K562 (cell line): ENCODE results near the gene ADORA3. TPM values are rescaled to one million over a fixed set of nuclear protein-coding genes. Genes with fewer than 3 reads are reported as not detected.

Experiments
- ATAC-seq: fragments of 200-7000 bp; cut with Tn5 transposase; 3 replicates; pipeline ENCODE4 v1.9.1; 2020; ENCODE audit warnings: moderate library complexity
- BruUV-seq: library from RNA; stranded (reverse); fragments of 400-500 nt; replicated peaks from 2 replicates; lab custom pipeline; 2021; lab: Mats Ljungman, UMichigan
- CTCF ChIA-PET: fragments of 300-600 bp; formaldehyde crosslinking; extraction: SDS; loops from one replicate; lab custom pipeline; 2021; ENCODE audit warnings: low intra/inter-chr PET ratio; lab: Yijun Ruan, JAX
- POLR2A ChIA-PET: fragments of 300-600, 350-650 bp; sonication (Branson Sonifier 250); formaldehyde crosslinking; extraction: SDS; loops from one replicate; lab custom pipeline; 2021; ENCODE audit warnings: antibody characterized with exemption, inconsistent platforms; lab: Yijun Ruan, JAX
- DNase-seq, 4 experiments: peaks; one replicate each; pipeline versions ENCODE4 v3.0.0 to v3.0.0-alpha.2; 2011 to 2018; ENCODE audit warnings: low spot score in 3 of 4, mixed read lengths in 3 of 4; ENCODE audit errors: extremely low read depth in 1 of 4
- FAIRE-seq: peaks from 2 replicates; lab custom pipeline; 2011; peaks lifted over from hg19 to GRCh38; lab: Jason Lieb, UNC
- H2AFZ ChIP-seq: 2 replicates; pipeline ENCODE4 v1.6.0; 2011; ENCODE audit warnings: low read depth, low read length, control low read depth, inconsistent platforms
- H3K27ac ChIP-seq: fragments of 200-600 bp; 3 replicates; pipeline ENCODE4 v1.8.0; 2011; ENCODE audit warnings: low read depth, mild to moderate bottlenecking, control low read depth, inconsistent platforms, low read length, moderate library complexity, mixed read lengths; ENCODE audit errors: extremely low read depth
- H3K27me3 ChIP-seq, 2 experiments: fragments of 300-600 bp in 1 of 2; 2 replicates in 1 of 2; 3 replicates in 1 of 2; pipeline versions ENCODE4 v1.6.0 to v1.8.0; 2011; ENCODE audit warnings: inconsistent platforms in 2 of 2, low read length in 2 of 2, mild to moderate bottlenecking in 1 of 2, mixed read lengths in 1 of 2, moderate library complexity in 1 of 2; ENCODE audit not compliant: control insufficient read depth in 2 of 2, insufficient read depth in 2 of 2
- H3K36me3 ChIP-seq: fragments of 300-600 bp; 3 replicates; pipeline ENCODE4 v1.8.0; 2011; ENCODE audit warnings: mild to moderate bottlenecking, low read length, inconsistent platforms; ENCODE audit not compliant: control insufficient read depth, insufficient read depth
- H3K4me1 ChIP-seq, 2 experiments: fragments of 200-600 bp in 1 of 2; replicated peaks in 1 of 2; 2 replicates in 1 of 2; 3 replicates in 1 of 2; pipeline versions ENCODE4 v1.5.1 to v1.8.0; 2011; ENCODE audit warnings: inconsistent platforms in 2 of 2, low read length in 2 of 2, mild to moderate bottlenecking in 1 of 2, mixed read lengths in 1 of 2, moderate library complexity in 1 of 2; ENCODE audit not compliant: control insufficient read depth in 2 of 2, insufficient read depth in 2 of 2
- H3K4me2 ChIP-seq: 2 replicates; pipeline ENCODE4 v1.6.1; 2011; ENCODE audit warnings: low read length, control low read depth, inconsistent platforms, mixed read lengths; ENCODE audit not compliant: insufficient read depth
- H3K4me3 ChIP-seq: fragments of 200-600 bp; sonication (generic), shearing (Covaris generic); 2 replicates; pipeline ENCODE4 v1.5.1; 2016; ENCODE audit warnings: control low read depth, inconsistent platforms
- H3K79me2 ChIP-seq: fragments of 200-600 bp; 3 replicates; pipeline ENCODE4 v1.8.0; 2011; ENCODE audit warnings: low read length, inconsistent platforms; ENCODE audit not compliant: control insufficient read depth, insufficient read depth
- H3K9ac ChIP-seq, 2 experiments: 2 replicates each; pipeline versions ENCODE4 v1.6.0 to v1.6.1; 2011; ENCODE audit warnings: low read depth in 2 of 2, low read length in 2 of 2, control low read depth in 1 of 2, inconsistent platforms in 1 of 2, mild to moderate bottlenecking in 1 of 2, mixed read lengths in 1 of 2; ENCODE audit not compliant: insufficient read depth in 1 of 2
- H3K9me1 ChIP-seq: one replicate; pipeline ENCODE4 v1.6.0; 2011; ENCODE audit warnings: inconsistent platforms, mild to moderate bottlenecking, low read length, moderate library complexity; ENCODE audit not compliant: control insufficient read depth, insufficient read depth
- H3K9me3 ChIP-seq: replicated peaks from 2 replicates; pipeline ENCODE4 v1.5.1; 2011; ENCODE audit warnings: low read depth, low read length, inconsistent platforms; ENCODE audit not compliant: control insufficient read depth, insufficient read depth
- H4K20me1 ChIP-seq: replicated peaks from 2 replicates; pipeline ENCODE4 v1.6.1; 2011; ENCODE audit warnings: low read length, inconsistent platforms, mixed read lengths; ENCODE audit not compliant: control insufficient read depth, insufficient read depth
- BACH1 ChIP-seq: fragments of 200-800 bp; sonication (Bioruptor generic); IDR thresholded peaks from 2 replicates; pipeline ENCODE4 v1.6.1; 2016; ENCODE audit warnings: missing genetic modification characterization, missing compliant biosample characterization
- BCL6 ChIP-seq: fragments of 250-450 bp; sonication (Bioruptor Pico); IDR thresholded peaks from 2 replicates; pipeline ENCODE4 v1.4.0; 2020
- BDP1 ChIP-seq: IDR thresholded peaks from 3 replicates; pipeline ENCODE4 v1.6.1; 2011; ENCODE audit not compliant: insufficient read length, insufficient read depth
- CBX2 ChIP-seq: fragments of 200-600 bp; sonication (generic); IDR thresholded peaks from one replicate; pipeline ENCODE4 v1.6.1; 2012; ENCODE audit warnings: mild to moderate bottlenecking, low read length, inconsistent platforms; ENCODE audit not compliant: insufficient read depth, poor library complexity, severe bottlenecking
- CHD1 ChIP-seq: fragments of 200-600 bp; sonication (generic); IDR thresholded peaks from one replicate; pipeline ENCODE4 v1.6.1; 2012; ENCODE audit warnings: mild to moderate bottlenecking, moderate library complexity, low read length, inconsistent platforms
- E2F4 ChIP-seq: sonication (generic); formaldehyde crosslinking; IDR thresholded peaks from 2 replicates; pipeline ENCODE4 v1.8.0; 2022; ENCODE audit warnings: mild to moderate bottlenecking, low read depth, missing genetic modification reagents
- HMG20B ChIP-seq: fragments of 250-450 bp; sonication (Bioruptor Pico); IDR thresholded peaks from 2 replicates; pipeline ENCODE4 v1.5.0; 2021; ENCODE audit warnings: mild to moderate bottlenecking
- LARP7 ChIP-seq: fragments of 450-650 bp; IDR thresholded peaks from 2 replicates; pipeline ENCODE4 v1.6.1; 2016
- NR3C1 ChIP-seq: sonication (generic); formaldehyde crosslinking; IDR thresholded peaks from 2 replicates; pipeline ENCODE4 v1.8.1; 2022; ENCODE audit warnings: missing genetic modification reagents
- POLR2AphosphoS2 ChIP-seq: IDR thresholded peaks from 2 replicates; pipeline ENCODE4 v1.6.1; 2012; ENCODE audit warnings: low read length, improper control_type of control experiment
- PRPF4 ChIP-seq: fragments of 200-400 bp; formaldehyde crosslinking; IDR thresholded peaks from one replicate; pipeline ENCODE4 v1.6.1; 2017; ENCODE audit warnings: low read length, low read depth, mild to moderate bottlenecking; ENCODE audit not compliant: insufficient read depth, poor library complexity, severe bottlenecking
- SRSF3 ChIP-seq: fragments of 200-400 bp; formaldehyde crosslinking; IDR thresholded peaks from 2 replicates; pipeline ENCODE4 v1.6.1; 2016; ENCODE audit warnings: mild to moderate bottlenecking, low read length, moderate library complexity; ENCODE audit not compliant: insufficient read depth
- SRSF7 ChIP-seq: fragments of 200-400 bp; formaldehyde crosslinking; optimal IDR thresholded peaks from 2 replicates; pipeline ENCODE3; 2017; ENCODE audit warnings: mild to moderate bottlenecking, low read depth, low read length
- TFAM ChIP-seq: fragments of 250-450 bp; sonication (Bioruptor Pico); conservative IDR thresholded peaks from 2 replicates; pipeline ENCODE4 v1.5.0; 2021; ENCODE audit warnings: mild to moderate bottlenecking, moderate library complexity
- USF2 ChIP-seq: sonication (generic); formaldehyde crosslinking; IDR thresholded peaks from 2 replicates; pipeline ENCODE4 v1.5.0; 2020; ENCODE audit warnings: missing genetic modification reagents
- ZFP1 ChIP-seq: fragments of 450-650 bp; formaldehyde crosslinking; IDR thresholded peaks from 2 replicates; pipeline ENCODE4 v1.4.0; 2020; ENCODE audit warnings: mild to moderate bottlenecking, mixed read lengths
- ZNF764 ChIP-seq: fragments of 250-450 bp; sonication (Bioruptor Pico); IDR thresholded peaks from 2 replicates; pipeline ENCODE4 v1.4.0; 2020; ENCODE audit warnings: low read depth, mild to moderate bottlenecking, moderate library complexity
- WGBS: fragments of 100-300 bp; shearing (Covaris generic); methylation state at CpG from one replicate; pipeline ENCODE4 v1.1.6; 2016; ENCODE audit warnings: low coverage, mixed read lengths; ENCODE audit not compliant: insufficient coverage; ENCODE audit errors: missing lambda C conversion rate; 5-methylcytosine and 5-hydroxymethylcytosine counted together
- in situ Hi-C: fragments of 300-500 bp; cut with MboI; formaldehyde crosslinking; loops from 4 replicates; pipeline ENCODE4 v1.15.0; 2018; ENCODE audit warnings: inconsistent platforms, mixed read lengths
- intact Hi-C: fragments of 100-400 bp; cut with micrococcal nuclease; formaldehyde crosslinking; loops from 2 replicates; pipeline ENCODE4 v1.14.2; 2022
- polyA plus RNA-seq, 8 experiments: library from polyadenylated mRNA; depleted of rRNA in 4 of 8; stranded (reverse) in 5 of 8; unstranded in 3 of 8; fragments of >200 nt; fragmentation: Nextera tagmentation in 2 of 8; fragmentation: Illumina TruSeq in 1 of 8; extraction: Ambion mirVana in 2 of 8; extraction: Trizol in 1 of 8; gene quantifications; 2 replicates each; pipeline versions ENCODE4 v1.2.1 to v1.2.3, GENCODE V29; 2011 to 2014; ENCODE audit warnings: inconsistent platforms in 1 of 8, missing spikeins in 1 of 8
- total RNA-seq, 7 experiments: library from RNA; depleted of rRNA in 6 of 7; stranded (reverse); fragments of >200 nt in 6 of 7; fragmentation: Illumina TruSeq in 2 of 7; extraction: Trizol in 2 of 7; gene quantifications; 2 replicates each; pipeline versions ENCODE4 v1.2.1 to v1.2.3, GENCODE V29; 2011 to 2021; ENCODE audit warnings: low replicate concordance in 1 of 7
- TF ChIP-seq, protein P1 (sequence below): fragments of 200-800 bp; sonication (Bioruptor generic); IDR thresholded peaks from 2 replicates; pipeline ENCODE4 v1.6.1; 2017; ENCODE audit warnings: missing genetic modification characterization, missing compliant biosample characterization
- TF ChIP-seq, protein P2 (sequence below): sonication (generic); formaldehyde crosslinking; IDR thresholded peaks from 2 replicates; pipeline ENCODE4 v1.8.0; 2023; ENCODE audit warnings: mild to moderate bottlenecking, missing genetic modification reagents

The ADORA3 gene
- total and polyA plus RNA-seq, 9 of the 15 experiments (the other 6 are each of a cell fraction or from before 2014, with no cell fraction given), result 0.09 to 0.35 (median 0.16) TPM; not detected in 3

- Histone ChIP-seq H3K9ac (no peak overlapping the region), H3K4me2 (no peak overlapping the region), H3K36me3 (no peaks in the 10 kb centered on the region), H3K9me3 (no peaks in the 10 kb centered on the region), H3K4me3 (no peak overlapping the region), H3K27me3 (peaks cover 15 to 47% of the 10 kb centered on the region in 2 experiments; a peak in 4 of 5 replicates), H3K27ac (no peak overlapping the region), H4K20me1 (no peaks in the 10 kb centered on the region), H3K4me1 (no peaks in the 10 kb centered on the region; a peak in 1 of 5 replicates), H3K79me2 (no peaks in the 10 kb centered on the region), H3K9me1 (no peaks in the 10 kb centered on the region), H2AFZ (no peak overlapping the region)
- ChIA-PET POLR2A (interaction anchor here (0.6 to 1.1 kb wide), 2 partner anchors 15 to 26 kb away, joined by 4 read pairs; partner anchors contain the start of genes ADORA3 and TMIGD3), CTCF (no interaction called here)
- FAIRE-seq (no peak), DNase-seq (no peak), ATAC-seq (no peak)
- WGBS, result 26% methylated on average over 9 of the region's 9 CpGs
- no TSS peak for BruUV-seq
- intact Hi-C loops (no loop called here), in situ Hi-C loops (loop anchor here (25.0 kb wide), 1 partner anchor 849 kb away; no protein-coding TSS in a partner anchor)
- TF ChIP-seq ZNF764 (CRISPR knock-in tag), result no peak
- no peak for TF ChIP-seq POLR2AphosphoS2
- TF ChIP-seq TFAM (CRISPR knock-in tag), result no peak
- TF ChIP-seq BDP1, result no peak
- no peak for TF ChIP-seq ZFP1
- no peak for TF ChIP-seq SRSF3
- TF ChIP-seq LARP7, result no peak
- no peak for TF ChIP-seq CHD1
- TF ChIP-seq USF2 (CRISPR knock-in tag), result no peak
- no peak for TF ChIP-seq HMG20B
- no peak for TF ChIP-seq CBX2
- no peak for TF ChIP-seq NR3C1 (CRISPR knock-in tag)
- TF ChIP-seq E2F4, result no peak
- TF ChIP-seq, protein P1, sequence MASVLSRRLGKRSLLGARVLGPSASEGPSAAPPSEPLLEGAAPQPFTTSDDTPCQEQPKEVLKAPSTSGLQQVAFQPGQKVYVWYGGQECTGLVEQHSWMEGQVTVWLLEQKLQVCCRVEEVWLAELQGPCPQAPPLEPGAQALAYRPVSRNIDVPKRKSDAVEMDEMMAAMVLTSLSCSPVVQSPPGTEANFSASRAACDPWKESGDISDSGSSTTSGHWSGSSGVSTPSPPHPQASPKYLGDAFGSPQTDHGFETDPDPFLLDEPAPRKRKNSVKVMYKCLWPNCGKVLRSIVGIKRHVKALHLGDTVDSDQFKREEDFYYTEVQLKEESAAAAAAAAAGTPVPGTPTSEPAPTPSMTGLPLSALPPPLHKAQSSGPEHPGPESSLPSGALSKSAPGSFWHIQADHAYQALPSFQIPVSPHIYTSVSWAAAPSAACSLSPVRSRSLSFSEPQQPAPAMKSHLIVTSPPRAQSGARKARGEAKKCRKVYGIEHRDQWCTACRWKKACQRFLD (CRISPR knock-in tag), result no peak
- no peak for TF ChIP-seq PRPF4
- no peak for TF ChIP-seq SRSF7
- no peak for TF ChIP-seq BACH1
- TF ChIP-seq, protein P2, sequence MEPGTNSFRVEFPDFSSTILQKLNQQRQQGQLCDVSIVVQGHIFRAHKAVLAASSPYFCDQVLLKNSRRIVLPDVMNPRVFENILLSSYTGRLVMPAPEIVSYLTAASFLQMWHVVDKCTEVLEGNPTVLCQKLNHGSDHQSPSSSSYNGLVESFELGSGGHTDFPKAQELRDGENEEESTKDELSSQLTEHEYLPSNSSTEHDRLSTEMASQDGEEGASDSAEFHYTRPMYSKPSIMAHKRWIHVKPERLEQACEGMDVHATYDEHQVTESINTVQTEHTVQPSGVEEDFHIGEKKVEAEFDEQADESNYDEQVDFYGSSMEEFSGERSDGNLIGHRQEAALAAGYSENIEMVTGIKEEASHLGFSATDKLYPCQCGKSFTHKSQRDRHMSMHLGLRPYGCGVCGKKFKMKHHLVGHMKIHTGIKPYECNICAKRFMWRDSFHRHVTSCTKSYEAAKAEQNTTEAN (CRISPR knock-in tag), result no peak
- TF ChIP-seq BCL6 (CRISPR knock-in tag), result no peak
Measured at GRCh38 chr1:111488669-111489068, 14.8 kb downstream of the ADORA3 start.
